Measurements from ENCODE around the gene TACC3.
A peak's percentile ranks its signal among the peaks of the same experiment; 100 is the strongest.

TACC3 gene

DNA sequence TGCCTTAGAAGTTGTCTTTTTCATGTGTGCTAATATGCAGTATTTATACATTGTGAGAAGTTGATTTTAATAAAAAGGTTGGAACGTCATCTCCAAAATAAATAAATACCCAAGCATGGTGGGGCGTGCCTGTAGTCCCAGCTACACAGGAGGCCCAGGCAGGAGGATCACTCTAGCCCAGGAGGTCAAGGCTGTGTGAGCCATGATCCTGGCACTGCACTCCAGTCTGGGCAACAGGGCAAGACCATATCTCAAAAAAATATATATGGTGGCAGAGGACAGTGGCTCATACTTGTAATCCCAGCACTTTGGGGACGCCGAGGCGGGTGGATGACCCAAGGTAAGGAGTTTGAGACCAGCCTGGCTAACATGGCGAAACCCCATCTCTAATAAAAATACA lies 15.6 kb upstream of the TACC3 start:
- no peak for DNase-seq

DNA sequence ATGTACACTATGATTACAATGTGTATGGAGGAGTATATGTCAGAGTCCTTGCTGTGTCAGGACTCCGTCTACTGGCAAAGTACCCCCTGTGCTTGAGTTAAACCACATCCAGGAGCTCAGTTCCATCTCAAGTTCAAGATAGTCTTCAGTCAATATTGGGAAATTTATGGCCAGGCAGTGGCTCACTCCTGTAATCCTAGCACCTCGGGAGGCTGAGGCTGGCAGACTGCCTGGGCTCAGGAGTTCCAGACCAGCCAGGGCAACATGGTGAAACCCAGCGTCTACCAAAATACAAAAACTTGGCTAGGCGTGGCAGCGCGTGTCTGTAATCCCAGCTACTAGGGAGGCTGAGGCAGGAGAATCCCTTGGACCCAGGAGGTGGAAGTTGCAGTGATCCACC lies 15.0 kb upstream of the TACC3 start:
- no peak for DNase-seq

DNA sequence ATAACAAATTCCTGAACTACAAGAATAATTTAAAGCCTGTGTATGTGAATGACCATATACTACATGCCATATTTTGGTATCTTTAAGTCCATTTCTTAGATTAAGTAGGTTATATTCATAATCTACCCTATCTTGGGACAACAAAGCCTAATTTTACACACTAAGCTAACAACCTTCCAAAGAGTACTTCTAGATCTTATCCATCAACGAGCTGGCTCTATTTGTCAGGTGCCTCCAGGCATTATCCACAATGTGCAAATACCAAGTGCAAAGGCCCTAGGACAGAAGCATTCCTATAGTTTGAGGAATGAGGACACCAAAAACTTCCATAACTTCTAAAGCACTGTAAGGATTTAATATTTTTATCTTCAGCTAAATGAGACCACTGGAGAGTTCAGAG lies 12.7 kb upstream of the TACC3 start:
- DNase-seq: no peak

DNA sequence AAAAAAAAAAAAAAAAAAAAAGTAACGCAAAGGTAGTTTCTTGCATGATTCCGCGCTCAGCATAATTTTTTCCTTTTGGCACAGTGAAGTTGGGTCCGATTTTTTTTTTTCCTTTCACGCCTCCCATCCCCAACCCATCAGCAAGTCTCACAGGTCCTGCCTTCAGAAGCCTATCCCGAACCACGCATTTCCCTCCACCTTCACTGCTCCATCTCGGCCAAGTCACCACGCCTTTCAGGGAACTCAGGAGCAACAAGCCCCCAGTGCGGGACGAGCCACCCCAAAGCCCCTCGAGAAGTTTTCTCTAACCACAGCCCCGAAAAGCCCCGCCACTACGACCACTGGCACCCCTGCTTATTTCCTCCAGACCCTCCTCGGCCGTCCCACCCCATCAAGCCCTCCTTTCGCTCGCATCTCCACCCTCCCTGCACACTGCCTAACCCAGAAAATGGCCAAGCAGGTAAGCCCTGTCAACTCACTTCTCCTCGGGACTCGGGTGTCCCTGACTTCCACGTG lies 10.2 kb upstream of the TACC3 start:
- DNase-seq: no peak

DNA sequence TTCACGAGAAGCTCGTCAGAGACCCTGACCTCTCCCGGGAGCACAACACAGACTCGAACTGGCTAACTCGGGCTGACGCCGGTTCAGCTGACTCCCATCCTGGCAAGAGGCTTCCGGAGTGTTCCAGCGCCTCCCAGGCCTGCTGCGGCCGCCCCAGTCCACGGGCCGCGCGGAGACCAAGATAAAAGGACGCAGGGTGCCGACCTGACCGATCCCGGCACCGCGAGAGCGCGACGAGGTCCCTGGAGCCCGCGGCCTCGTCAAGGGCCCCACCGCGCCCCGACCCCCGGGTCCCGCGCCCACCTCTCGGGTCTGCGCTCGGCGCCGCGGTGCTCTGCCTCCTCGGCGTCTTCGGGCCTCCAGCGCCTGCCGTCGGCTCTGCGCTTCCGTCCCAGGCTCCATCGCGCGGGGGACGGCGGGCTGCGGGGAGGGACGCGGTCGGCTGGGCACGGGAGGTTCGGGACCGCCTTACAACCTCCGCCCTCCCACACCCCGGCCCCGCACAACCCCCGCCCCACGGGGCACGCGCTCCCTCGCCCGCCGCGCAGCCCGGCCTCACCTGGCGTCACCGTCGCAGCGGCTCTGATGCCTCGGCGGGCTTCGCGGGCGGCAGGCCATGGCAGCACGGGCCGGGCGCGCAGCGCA lies 9.6 kb upstream of the TACC3 start:
- peak; percentile 28 for DNase-seq

DNA sequence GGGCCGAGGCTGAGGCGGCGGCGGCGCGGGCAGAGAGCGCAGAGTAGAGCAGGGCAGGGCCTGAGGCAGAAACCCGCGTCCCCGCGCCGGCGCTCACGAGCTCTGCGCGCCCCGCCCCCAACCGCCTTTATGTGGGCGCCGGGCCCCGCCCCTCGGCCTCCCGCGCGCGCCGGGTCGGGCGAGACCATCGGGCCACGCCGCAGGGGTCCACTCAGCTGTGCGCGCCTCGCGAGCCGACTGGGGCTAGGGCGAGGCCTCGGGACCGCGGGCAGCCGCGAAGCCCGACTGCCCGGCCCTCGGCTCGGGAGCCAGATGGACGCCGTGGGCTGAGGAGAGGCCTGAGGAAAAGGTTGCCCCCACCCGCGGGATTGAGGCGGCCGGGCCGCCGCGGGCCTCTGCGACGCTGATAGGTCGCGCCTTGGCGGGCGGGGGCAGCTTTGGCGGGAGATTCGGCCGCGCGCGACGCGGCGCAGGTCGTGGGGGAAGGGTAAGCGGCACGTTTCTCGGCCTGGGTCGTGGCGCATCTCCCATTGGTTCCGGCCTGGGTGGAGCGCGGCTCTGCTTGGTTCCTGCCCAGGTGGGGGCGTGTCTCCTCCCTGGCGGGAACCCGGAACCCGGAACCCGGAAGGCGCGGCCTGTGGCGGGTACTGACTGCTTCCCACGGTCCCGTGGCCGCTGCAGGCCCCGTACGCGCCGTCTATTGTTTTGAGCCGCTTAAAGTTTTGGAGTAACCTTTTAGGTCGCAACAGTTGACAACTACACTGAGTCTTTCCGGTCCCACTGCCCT lies 8.9 kb upstream of the TACC3 start, which contains the start of gene SLBP:
TSS of gene SLBP (minus strand) at position 104 of the 787 bp plus-strand sequence. CDS start 131 bp downstream, outside the sequence.
- DNase-seq: peak; percentile 89

DNA sequence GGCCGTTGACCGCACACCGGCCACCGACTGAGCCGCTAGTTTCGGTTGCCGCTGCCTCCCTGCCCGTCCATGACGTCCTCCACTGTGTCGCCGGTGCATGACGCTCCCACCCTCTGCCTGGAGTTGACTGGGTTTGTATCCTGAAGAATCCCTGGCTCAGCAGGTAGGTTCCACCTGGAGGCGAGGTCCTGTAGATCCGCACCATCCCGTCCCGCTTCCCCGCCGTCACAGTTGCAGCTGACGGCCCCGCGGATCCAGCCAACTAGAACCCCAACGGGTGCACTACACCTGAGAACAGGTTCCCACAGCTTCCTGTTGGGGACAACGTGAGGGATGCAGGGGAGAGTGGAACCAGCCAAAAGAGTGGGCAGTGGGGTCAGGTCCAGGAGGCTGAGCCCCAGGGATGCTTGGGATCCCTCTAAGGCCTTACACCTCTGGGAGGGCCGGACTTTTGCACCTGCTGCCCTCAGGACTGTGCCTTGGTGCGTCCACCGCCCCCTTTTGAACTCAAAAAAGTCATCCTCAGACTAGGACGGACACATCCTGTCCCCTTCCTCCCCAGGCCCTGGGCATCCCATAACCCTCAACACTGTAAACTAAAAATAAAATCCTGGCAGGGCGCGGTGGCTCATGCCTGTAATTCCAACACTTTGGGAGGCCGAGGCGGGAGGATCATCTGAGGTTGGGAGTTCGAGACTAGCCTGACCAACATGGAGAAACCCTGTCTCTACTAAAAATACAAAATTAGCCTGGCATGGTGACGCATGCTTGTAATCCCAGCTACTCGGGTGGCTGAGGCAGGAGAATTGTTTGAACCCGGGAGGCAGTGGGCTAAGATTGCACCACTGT lies 8.1 kb upstream of the TACC3 start:
- no peak for DNase-seq

DNA sequence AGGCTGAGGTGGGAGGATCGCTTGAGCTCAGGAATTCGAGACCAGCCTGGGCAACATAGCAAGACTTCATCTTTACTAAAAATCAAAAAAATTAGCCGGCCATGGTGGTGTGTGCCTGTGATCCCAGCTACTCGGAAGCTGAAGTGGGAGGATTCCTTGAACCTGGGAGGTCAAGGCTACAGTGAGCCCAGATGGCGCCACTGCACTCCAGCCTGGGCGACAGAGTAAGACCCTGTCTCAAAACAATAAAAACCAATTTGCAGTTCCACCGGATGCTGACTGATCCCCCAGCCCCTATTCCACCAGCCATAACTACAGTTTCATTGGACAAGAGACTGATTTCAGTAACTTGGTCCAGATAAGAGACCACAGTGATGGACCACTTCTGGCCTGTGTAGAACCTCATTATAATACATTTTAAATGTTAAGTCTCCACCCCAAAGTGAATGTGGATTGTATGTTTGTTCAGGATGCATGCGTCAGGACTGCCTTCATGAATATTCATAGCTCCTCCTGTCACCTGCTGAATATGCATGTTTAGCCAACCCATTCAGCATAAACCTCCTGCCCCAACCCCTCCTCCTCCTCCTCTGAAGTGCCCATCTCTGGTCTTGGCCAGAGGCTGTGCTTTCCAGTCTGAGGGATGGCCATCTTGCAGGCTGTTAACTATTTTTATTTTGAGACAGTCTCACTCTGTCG lies 6.9 kb upstream of the TACC3 start:
- DNase-seq: no peak

DNA sequence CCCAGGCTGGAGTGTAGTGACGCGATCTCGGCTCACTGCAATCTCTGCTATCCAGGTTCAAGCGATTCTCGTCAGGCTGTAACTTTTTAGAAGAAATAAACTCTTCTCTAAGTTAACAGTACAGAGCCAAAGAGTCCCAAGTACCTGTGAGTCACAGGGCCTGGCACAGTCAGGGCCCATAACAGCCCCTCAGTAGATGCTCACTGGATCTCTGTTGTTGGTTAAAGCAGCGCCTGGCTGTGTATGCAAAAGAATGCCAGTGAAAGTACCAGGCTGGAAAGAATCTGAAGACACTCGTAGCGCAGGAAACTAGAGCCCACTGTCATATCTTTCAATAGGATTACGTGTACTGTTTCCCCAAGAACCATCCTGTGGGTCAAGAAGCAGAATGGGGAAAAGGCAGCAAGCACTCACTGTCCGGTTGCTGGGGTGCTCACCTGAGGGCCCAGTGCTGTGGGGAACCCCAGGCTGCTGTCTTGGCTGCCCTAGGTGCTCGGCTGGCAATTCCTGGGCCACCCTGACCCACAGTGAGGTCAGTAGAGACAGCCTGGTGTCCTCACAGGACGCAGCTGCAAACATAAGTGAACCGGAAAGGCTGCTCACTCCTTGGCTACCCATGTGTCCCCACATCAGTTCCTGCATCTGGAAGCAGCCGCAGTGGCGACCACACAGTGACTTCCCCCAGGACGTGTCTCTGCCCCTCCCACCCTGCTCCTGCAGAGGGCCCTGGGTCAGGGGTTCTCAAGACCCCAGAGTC lies 6.1 kb upstream of the TACC3 start:
- no peak for DNase-seq

DNA sequence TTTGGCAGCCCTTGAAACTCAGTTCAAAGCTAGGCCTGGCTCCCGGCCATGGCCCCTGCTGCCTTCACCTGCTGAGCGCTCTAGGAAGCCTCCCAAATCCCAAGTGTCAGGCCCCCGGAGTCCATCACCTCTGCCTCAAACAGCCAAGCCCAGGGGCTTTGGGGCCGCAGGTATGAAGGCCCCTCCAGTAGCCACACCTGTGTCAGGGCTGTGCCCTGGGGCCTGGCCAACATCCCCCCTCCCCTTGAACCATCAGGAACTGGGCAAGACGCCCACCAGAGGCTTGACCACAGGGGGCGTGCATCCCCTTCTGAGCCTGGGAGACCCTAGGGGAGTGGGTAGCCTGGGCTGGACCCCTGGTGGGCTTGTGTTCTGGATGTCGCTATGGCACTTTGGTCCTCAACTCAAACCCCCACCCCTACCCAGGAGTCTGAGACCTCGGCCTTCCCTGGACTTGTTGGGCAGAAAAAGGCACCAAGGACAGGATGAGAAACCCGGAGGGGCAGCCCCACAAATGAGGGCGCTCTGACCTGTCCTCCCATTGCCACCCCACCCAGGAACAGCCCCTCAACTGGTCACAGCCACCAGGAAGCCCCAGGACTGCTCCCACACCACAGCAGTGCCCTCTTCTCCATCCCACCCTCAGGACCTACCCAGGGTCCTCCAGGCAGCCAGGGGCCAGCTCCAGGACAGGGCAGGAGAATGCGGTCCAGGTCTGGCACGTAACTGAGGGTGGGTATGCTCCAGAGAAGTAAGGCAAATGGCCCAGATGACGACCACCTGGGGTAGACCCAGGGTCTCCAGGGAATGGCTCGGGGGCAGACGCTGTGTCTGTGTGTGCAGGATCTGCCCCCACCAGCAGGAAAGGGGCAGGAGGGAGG lies 5.0 kb upstream of the TACC3 start:
- DNase-seq: no peak

DNA sequence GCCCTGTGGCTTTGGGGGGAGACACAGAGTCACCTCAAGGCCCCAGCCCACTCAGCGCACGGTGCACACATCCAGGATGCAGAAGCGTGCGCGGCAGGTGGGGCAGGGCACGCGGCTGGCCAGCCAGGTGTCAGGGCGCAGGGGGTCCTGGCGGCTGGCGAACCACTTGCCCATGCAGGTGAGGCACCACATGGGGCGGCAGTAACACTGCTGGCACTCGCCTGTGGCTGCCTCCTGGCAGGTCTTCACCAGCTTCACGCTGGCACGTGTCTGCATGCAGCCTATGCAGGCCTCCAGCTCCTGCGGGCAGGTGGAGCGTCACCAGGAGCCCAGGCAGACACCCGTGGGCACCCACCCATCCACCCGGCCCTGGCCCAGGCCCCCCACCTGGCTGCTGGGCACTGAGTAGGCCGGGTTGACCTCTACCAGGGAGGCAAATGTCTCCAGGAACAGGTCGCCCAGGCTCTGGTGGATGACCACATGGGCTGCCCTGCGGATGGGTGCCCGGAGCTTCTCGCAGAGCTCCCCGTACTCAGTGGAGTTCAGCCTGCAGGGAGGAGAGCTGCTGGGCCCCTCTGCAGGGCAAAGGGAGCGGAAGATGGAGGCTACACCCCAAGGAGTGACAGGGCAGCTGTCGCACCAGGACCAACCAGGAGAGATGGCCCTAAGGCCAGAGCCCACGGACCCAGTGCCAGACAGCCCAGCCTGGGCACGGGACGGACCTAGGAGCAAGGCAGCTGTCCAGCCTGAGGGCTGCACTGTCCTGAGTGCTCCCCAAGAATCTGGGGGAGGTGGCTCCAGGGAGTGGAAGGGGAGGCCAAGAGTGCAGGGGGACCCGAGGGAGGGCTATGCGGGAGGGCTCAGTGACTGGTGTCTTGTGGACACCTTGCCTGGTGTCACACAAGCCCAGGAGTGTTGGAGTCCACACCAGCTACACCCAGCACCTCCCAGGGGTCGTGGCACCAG lies 3.9 kb upstream of the TACC3 start:
- no peak for DNase-seq

DNA sequence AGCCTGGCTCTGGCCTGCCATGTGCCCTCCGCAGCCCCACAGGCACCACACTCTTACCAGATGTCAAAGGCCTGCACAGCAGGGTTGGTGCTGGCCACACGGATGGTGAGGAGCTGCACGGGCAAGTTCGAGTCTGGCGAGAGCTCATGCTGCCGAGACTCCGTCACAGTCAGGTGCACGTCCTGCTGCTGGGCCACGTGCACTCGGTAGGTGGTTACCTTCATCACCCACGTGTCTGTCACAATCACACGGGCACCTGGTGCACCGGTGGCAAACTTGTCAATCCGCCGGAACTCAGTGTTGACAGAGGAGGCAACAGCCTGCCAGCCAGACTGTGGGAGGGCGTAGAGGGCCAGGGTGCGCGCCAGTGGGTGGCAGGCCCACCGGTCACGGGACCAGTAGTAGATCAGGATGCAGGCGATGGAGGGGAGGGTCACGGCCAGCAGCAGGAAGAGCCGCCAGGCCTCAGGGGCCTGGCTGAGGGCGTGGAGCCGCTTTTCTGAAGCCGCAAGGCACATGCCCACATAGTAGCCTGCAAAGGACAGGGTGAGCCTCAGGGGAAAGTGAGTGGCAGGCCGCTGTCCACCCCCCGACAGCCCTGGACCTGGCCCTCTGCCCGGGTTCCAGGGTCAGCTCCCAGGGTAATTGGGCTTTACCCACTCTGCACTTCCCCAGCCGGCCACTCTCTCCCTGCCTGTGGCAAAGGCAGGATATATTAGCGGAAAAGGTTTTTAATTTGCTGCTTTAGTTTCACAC lies 3.0 kb upstream of the TACC3 start:
- no peak for DNase-seq

DNA sequence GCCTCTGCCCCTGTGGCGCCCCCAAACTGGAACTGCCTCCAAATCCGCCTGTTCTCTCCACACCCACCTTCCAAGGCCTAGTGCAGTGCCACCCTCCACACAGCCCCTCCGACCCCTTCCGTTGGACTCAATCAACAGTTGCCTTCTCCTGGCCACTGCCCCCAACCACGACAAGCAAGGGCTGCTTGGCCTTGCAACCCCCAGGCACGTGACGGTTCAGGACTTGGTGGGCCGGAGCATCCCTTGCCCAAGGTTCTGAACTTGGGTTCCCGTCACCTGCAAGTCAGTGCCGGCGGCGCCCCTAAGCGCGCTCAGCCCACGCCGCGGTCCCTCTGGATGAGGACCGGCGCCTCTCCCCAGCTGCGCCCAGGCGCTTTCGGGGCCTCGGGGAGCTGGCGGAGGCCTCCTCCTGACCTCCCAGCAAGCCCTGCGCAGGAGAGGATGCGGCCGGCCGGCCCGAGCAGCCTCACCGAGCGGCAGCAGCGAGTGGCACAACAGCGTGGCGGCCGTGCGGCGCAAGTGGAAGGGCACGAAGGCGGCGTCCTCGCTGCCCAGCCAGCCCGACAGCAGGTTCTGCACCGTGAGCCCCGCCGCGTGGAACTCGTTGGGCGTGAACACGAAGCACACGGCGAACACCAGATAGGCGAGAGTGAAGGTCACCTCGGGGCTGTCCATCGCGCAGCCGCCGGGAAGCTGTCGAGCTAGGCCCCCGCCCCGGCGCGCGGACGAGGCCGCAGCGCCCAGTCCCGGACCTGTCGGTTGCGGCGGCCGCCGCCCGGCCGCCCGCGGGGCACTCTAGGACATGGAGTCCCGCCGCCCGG lies 948 bp upstream of the TACC3 start:
- peak; percentile 10 for DNase-seq

DNA sequence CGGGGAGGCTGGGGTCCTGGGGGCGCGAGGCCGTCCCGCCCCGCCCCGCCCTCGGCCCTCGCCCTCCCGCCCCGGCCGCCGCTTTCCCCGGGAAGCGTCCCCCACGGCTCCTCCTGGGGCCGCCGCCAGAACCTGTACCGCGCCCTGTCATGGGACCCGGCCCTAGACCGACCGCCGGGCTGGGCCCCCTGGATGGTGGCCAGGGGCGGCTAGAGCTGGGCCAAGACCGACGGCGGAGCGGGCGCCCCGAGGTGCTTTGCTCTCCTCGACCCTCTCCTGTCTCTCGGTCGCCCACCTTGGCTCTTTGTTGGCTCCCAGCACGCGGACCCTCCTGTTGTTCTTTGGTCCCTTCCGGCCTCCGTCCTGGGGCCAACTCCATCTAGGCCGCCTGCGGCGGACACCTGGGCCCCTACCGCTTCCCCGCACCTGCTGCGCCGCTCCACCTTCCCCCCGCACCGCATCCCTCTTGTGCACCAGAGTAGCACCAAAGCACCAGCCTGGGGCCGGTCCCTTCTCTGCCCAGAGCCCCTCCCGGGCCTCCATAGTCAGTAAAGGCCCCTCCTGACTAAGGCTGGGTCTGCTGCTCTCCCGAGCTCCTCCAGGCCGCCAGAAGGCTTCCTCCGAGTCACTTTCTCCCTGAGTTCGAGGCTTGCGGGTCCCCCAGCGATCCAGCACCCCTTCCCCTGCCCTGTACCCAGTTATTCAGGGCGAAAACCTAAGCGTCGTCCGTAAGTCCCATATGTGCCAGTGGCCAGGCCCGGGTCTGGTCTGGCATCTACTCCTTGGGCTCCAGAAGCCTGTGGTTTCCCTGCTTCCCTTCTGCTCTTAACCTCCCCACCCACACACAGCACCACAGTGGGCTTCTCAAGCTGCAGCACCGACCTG lies 587 bp downstream of the TACC3 start:
- DNase-seq: no peak

DNA sequence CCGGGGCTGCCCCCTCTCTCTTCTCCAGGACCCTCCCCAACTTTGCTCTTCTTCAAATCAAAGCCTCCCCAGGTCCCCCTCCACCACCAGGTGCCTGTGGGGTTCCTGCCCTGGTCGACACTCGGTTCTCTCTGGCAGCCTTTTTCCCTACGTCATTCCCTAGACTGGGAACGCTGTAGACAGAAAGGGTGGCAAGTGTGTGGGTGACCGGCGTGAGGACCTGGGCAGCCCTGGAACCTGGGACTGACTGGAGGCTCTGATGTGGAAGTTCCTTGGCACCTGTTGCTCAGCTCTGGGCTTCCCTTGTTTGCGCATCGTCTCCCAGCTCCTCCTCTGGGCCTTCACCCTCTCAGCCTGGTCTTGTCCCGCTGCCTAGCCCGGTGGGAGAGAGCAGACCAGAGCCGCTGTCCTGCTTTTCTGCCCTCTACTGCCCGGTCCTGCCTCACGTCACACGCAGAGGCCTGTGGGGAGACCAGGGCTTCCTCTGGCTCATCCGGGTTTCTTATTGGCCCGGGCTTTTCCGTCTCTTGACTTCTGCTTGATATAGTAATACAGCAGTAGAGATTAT lies 1.3 kb downstream of the TACC3 start:
- DNase-seq: no peak

DNA sequence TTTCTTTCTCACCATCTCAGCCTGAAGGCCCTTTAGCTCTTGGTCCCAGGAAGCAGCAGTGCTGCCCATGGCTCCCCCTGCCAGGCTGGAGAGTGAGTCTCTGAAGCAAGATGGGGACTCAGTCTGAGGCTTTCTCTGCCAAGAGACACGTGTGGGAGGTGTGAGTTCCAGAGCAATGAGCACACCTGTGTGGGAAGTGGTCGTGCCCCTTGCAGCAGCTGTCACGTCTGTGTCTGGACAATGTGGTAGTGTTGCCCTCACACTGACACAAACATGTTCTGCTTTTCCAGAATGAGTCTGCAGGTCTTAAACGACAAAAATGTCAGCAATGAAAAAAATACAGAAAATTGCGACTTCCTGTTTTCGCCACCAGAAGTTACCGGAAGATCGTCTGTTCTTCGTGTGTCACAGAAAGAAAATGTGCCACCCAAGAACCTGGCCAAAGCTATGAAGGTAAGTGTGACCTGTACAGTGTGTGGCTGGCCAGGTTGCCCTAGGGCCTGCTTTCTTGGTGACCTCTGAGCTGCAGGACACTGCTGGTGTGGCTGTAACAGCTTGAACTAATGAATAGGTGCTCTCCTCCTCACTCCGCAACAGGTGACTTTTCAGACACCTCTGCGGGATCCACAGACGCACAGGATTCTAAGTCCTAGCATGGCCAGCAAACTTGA lies 1.9 kb downstream of the TACC3 start:
- no peak for DNase-seq

All from fibroblast of upper back skin (primary cell).